Choroid plexus epithelial cell (primary cell): ENCODE data around the gene NFX1.
A peak's percentile ranks its signal among the peaks of the same experiment; 100 is the strongest.

Source experiments
- DNase-seq: peaks from one replicate; pipeline ENCODE4 v3.0.0-alpha.2; 2010; ENCODE audit warnings: low read depth
- H3K4me3 ChIP-seq: 2 replicates; pipeline ENCODE4 v1.5.1; 2011; ENCODE audit warnings: low read depth, mild to moderate bottlenecking, control low read depth, low read length, moderate library complexity
- CTCF ChIP-seq: conservative IDR thresholded peaks from 2 replicates; pipeline ENCODE4 v1.5.1; 2011; ENCODE audit warnings: low read depth, mild to moderate bottlenecking, control low read depth, inconsistent platforms, low read length, moderate library complexity

NFX1 gene

GRCh38 chr9:33265211-33265865, 25.0 kb upstream of the NFX1 start:
- peak; percentile 25 for DNase-seq
- peak overlapping the region; percentile 83 for H3K4me3 ChIP-seq
- no peak for TF ChIP-seq CTCF

- no peak for DNase-seq
- H3K4me3 ChIP-seq, result no peak overlapping the region
- TF ChIP-seq CTCF, result no peak
Measured at GRCh38 chr9:33267151-33267767, 23.1 kb upstream of the NFX1 start.

GRCh38 chr9:33270146-33270545, 20.2 kb upstream of the NFX1 start:
- TF ChIP-seq CTCF, result no peak
- DNase-seq, result no peak
- H3K4me3 ChIP-seq, result no peak overlapping the region

- no peak for TF ChIP-seq CTCF
- DNase-seq, result no peak
- no peak overlapping the region for H3K4me3 ChIP-seq
Measured at GRCh38 chr9:33272061-33272460, 18.3 kb upstream of the NFX1 start.

- no peak for TF ChIP-seq CTCF
- no peak for DNase-seq
- H3K4me3 ChIP-seq, result no peak overlapping the region
Measured at GRCh38 chr9:33273266-33273971, 16.9 kb upstream of the NFX1 start.

- no peak overlapping the region for H3K4me3 ChIP-seq
- TF ChIP-seq CTCF, result no peak
- DNase-seq, result peak; percentile 27
Measured at GRCh38 chr9:33273972-33274328, 16.4 kb upstream of the NFX1 start.
